Measurements from ENCODE around the gene DGKG. TPM values are rescaled to one million over a fixed set of nuclear protein-coding genes. Genes with fewer than 3 reads are reported as not detected.

The DGKG gene
- total and polyA plus RNA-seq, 4 donors: 0.84 to 7.8 (median 1.7) TPM

DNA sequence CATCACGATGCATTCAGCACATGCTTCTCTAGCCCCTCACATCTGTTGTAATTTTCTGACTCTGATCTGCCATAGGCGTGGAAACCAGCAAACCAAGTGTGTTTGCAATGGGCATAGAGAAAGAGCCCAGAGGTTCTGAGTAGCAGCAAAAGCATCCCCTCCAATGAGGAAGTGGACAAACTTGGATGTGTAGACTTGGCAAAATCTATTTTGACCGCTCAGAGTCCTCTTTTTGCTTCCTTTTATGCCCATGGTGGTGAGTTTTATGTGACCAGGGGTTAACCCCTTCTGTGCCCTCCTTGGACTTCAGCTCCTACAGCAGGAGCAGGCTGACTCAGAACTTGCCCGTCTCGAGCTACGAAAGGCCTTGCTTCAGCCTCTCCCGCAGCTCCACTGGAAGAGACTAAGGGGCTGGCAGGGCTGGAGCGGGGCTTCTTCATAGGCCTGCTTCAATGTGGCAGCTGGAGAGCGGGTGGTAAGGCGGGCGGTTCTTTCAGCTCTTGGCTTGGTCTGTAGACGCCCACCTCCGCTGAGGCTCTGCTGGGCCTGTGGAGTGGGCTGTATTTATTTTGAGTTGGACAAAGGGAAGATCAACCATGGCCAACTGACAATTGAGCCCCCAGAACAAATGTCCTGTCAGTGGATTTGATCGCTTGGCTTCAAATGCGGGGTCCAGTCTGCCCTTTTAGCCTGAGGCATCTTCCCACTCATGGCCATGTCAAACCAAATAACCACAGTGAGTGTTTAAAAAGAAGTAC is 246.6 kb downstream of the DGKG start:
- no peak for DNase-seq (ENCODE audit: low spot score)
- 93% methylated on average over 15 of the region's 15 CpGs for WGBS

More for the DNA sequence above, 246.6 kb downstream of the DGKG start:
- Histone ChIP-seq H3K9me3 (ENCODE audit: control insufficient read depth in 4 of 4, low read length in 3 of 4) (no peaks in the 10 kb centered on the region), H3K36me3 (ENCODE audit: control insufficient read depth in 4 of 4, insufficient read depth in 3 of 4, low read depth in 1 of 4, low read length in 3 of 4) (no peaks in the 10 kb centered on the region), H3K27me3 (ENCODE audit: control insufficient read depth in 4 of 4, insufficient read depth in 4 of 4, low read length in 3 of 4) (no peaks in the 10 kb centered on the region), H3K9ac (ENCODE audit: low read depth in 1 of 2, low read length in 2 of 2) (no peak overlapping the region), H3K4me1 (ENCODE audit: control insufficient read depth in 4 of 4, insufficient read depth in 4 of 4, low read length in 3 of 4) (peaks cover under 1 to 5% (median 1%) of the 10 kb centered on the region in 4 donors), H3K4me3 (ENCODE audit: low read depth in 1 of 3, low read length in 3 of 3) (no peak overlapping the region), H3K27ac (ENCODE audit: low read depth in 1 of 2, low read length in 2 of 2) (no peak overlapping the region)
- TF ChIP-seq FOXA1 (IDR thresholded peaks at IDR 0.05): no peak
- no peak for TF ChIP-seq HNF4G (IDR thresholded peaks at IDR 0.05)
- TF ChIP-seq, protein P1, sequence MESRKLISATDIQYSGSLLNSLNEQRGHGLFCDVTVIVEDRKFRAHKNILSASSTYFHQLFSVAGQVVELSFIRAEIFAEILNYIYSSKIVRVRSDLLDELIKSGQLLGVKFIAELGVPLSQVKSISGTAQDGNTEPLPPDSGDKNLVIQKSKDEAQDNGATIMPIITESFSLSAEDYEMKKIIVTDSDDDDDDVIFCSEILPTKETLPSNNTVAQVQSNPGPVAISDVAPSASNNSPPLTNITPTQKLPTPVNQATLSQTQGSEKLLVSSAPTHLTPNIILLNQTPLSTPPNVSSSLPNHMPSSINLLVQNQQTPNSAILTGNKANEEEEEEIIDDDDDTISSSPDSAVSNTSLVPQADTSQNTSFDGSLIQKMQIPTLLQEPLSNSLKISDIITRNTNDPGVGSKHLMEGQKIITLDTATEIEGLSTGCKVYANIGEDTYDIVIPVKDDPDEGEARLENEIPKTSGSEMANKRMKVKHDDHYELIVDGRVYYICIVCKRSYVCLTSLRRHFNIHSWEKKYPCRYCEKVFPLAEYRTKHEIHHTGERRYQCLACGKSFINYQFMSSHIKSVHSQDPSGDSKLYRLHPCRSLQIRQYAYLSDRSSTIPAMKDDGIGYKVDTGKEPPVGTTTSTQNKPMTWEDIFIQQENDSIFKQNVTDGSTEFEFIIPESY (IDR thresholded peaks at IDR 0.05): no peak
- no peak for TF ChIP-seq JUND (IDR thresholded peaks at IDR 0.05)
- TF ChIP-seq, protein P2, sequence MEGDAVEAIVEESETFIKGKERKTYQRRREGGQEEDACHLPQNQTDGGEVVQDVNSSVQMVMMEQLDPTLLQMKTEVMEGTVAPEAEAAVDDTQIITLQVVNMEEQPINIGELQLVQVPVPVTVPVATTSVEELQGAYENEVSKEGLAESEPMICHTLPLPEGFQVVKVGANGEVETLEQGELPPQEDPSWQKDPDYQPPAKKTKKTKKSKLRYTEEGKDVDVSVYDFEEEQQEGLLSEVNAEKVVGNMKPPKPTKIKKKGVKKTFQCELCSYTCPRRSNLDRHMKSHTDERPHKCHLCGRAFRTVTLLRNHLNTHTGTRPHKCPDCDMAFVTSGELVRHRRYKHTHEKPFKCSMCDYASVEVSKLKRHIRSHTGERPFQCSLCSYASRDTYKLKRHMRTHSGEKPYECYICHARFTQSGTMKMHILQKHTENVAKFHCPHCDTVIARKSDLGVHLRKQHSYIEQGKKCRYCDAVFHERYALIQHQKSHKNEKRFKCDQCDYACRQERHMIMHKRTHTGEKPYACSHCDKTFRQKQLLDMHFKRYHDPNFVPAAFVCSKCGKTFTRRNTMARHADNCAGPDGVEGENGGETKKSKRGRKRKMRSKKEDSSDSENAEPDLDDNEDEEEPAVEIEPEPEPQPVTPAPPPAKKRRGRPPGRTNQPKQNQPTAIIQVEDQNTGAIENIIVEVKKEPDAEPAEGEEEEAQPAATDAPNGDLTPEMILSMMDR (IDR thresholded peaks at IDR 0.05; ENCODE audit: low read depth, low read length, missing input control): no peak
- TF ChIP-seq, protein P3, sequence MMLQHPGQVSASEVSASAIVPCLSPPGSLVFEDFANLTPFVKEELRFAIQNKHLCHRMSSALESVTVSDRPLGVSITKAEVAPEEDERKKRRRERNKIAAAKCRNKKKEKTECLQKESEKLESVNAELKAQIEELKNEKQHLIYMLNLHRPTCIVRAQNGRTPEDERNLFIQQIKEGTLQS (IDR thresholded peaks at IDR 0.05): no peak
- TF ChIP-seq, protein P4, sequence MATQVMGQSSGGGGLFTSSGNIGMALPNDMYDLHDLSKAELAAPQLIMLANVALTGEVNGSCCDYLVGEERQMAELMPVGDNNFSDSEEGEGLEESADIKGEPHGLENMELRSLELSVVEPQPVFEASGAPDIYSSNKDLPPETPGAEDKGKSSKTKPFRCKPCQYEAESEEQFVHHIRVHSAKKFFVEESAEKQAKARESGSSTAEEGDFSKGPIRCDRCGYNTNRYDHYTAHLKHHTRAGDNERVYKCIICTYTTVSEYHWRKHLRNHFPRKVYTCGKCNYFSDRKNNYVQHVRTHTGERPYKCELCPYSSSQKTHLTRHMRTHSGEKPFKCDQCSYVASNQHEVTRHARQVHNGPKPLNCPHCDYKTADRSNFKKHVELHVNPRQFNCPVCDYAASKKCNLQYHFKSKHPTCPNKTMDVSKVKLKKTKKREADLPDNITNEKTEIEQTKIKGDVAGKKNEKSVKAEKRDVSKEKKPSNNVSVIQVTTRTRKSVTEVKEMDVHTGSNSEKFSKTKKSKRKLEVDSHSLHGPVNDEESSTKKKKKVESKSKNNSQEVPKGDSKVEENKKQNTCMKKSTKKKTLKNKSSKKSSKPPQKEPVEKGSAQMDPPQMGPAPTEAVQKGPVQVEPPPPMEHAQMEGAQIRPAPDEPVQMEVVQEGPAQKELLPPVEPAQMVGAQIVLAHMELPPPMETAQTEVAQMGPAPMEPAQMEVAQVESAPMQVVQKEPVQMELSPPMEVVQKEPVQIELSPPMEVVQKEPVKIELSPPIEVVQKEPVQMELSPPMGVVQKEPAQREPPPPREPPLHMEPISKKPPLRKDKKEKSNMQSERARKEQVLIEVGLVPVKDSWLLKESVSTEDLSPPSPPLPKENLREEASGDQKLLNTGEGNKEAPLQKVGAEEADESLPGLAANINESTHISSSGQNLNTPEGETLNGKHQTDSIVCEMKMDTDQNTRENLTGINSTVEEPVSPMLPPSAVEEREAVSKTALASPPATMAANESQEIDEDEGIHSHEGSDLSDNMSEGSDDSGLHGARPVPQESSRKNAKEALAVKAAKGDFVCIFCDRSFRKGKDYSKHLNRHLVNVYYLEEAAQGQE (IDR thresholded peaks at IDR 0.05): no peak
- no peak for TF ChIP-seq RAD21 (IDR thresholded peaks at IDR 0.05)
- no peak for TF ChIP-seq EGR1 (IDR thresholded peaks at IDR 0.05; ENCODE audit: low read depth in 2 of 2)
- TF ChIP-seq FOXA2 (IDR thresholded peaks at IDR 0.05): no peak
- no peak for TF ChIP-seq YY1 (IDR thresholded peaks at IDR 0.05)
- TF ChIP-seq GABPA (IDR thresholded peaks at IDR 0.05 in 1 of 2, conservative IDR thresholded peaks at IDR 0.05 in 1 of 2): no peak
- no peak for TF ChIP-seq NR2F2 (IDR thresholded peaks at IDR 0.05)

Data from liver (tissue), 9 donors.